ENCODE results near the gene OSBPL6.
A peak's percentile ranks its signal among the peaks of the same experiment; 100 is the strongest.
"Not testable (repeated sequence)": the region's sequence is repeated elsewhere in the genome, so short reads cannot be mapped to it uniquely, and the experiment has no call there.

OSBPL6 gene

DNA sequence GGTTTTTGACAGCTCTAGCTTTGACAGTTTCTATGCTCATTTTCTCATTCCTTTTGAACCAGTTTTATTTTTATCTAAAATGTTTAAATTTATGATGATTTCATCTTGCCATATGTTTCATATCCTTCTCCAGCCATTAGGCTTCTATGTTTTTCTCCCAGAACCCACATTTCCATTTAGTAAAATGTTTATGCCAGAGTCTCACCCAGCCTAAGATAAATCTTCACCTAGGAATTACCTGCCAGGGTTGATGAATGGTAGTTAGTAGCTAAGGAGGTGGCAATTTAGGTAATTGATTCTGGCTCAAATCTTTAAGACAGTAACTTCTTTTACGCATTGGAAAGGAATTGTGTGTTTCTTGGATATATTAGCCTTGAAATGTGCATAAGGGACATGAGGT, 173.0 kb downstream of the OSBPL6 start:
- no peak for DNase-seq

DNA sequence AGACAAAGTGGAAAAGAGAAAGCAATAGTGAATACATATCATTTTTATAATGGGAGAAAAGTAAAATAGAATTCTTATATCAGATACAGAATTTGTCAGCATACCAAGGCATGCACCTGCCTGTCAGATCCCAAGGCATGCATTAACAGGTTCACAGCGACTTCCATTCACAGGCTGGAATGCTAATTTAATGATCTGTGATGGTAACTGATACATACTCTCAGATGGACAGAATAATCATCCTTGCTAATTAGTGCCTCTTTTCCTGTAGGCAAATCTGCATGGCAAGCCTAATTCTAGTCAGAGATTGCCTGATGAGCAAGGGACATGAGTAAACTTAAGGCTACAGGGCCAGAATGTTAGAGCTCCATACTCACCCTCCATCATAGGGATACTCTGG, 180.6 kb downstream of the OSBPL6 start:
- no peak for DNase-seq

GRCh38 chr2:178377046-178377445, 182.7 kb downstream of the OSBPL6 start:
- DNase-seq = no peak

GRCh38 chr2:178379162-178380004, 185.1 kb downstream of the OSBPL6 start:
- no peak for DNase-seq

DNA sequence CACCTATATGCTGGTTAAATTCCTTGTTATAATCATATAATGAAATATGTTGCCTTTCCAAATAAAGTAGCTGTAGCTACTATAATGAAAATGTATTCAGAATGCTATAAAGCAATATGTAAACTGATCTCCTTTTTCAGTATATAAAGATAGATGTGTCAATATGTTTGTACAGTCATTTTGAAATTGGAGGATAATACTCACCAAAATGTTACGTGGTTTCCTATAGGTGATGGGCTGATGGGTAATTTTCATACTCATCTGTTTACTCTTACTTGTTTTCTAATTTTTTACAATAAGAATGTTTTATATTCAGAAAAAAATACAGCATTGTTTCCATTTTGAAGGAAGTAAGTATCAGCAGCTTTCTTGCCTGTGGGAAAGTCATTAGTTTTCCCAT, 186.5 kb downstream of the OSBPL6 start:
- DNase-seq = no peak

DNA sequence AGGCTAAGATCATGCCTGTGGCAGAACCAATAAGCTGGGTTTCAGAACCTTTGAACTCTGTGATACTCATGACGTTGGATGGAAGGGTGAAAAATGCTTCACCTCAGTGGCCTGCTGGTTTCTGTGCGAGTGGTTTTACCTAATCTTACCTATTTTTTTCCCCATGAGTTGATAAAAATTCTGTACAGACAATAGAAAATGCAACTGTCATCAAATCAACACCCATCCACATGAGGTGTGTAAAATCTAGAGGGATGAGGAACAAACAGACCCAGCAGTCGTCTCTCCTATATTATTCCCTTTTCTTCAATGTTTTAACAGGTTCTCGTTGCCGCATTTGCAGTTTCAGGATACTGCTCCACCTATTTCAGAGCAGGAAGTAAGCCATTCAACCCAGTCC, 189.4 kb downstream of the OSBPL6 start:
- no peak for DNase-seq

DNA sequence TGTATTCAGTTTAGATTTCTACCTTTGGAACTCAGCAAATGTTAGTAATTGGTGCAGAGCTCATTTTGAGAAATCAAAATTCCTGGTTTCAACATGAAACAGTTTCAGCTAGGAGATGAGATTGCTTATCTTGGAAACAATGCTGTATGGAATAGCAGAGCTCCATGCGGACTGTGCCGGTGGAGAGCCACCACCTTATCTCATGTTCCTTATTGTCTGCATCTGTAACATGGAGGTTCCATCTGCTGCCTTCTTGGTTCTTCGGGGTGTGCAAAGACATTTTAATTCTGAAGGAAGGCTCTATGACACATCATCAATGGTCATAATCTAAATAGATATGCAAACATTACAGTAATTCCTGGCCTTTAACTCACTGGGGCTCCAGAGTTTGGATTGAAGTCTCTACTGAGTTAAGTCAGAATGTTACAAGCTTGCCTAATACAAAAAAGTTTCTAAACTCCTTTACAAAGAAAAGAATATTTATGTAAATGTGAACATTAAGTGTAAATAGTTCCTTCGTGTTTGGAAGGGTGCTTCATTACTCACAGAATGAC, 191.4 kb downstream of the OSBPL6 start:
- no peak for DNase-seq

- no peak for DNase-seq
Observed at GRCh38 chr2:178386986-178387597, 192.8 kb downstream of the OSBPL6 start.

DNA sequence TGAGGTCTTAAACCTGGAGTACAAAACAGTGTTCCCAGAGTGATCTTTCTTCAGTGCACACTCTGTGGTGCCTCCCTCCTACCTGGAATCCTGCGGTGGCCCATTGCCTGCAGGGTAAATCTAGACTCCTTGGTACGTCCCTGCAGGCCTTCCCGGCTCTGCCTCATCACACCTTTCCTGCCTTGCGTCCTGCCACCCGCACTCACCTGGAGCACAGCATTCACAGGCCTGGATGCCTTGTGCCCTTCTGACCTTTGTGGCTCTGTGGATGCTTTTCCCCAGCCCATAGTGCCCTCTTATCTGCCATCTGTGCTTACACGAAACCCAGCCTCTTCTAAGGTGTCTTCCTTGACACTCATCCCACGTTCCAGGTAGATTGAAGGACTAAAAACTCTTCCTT, 194.0 kb downstream of the OSBPL6 start:
- DNase-seq = no peak

- DNase-seq = no peak
Observed at GRCh38 chr2:178391701-178392100, 197.4 kb downstream of the OSBPL6 start.

DNA sequence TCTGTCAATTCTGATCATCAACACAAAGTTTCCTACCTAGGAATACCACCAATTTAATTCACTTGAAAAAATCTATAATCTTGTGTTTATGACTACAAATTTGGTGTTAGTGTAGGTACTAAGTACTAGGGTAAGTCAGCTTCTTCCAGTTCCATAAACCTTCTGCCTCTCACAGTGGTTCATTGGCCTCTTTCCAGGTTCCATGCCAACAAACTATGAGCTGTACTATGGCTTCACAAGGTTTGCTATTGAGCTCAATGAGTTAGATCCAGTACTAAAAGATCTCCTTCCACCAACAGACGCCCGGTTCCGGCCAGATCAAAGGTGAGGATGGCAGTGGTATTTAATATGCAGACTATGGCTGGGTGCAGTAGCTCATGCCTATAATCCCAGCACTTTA, 197.9 kb downstream of the OSBPL6 start:
- DNase-seq = no peak

DNA sequence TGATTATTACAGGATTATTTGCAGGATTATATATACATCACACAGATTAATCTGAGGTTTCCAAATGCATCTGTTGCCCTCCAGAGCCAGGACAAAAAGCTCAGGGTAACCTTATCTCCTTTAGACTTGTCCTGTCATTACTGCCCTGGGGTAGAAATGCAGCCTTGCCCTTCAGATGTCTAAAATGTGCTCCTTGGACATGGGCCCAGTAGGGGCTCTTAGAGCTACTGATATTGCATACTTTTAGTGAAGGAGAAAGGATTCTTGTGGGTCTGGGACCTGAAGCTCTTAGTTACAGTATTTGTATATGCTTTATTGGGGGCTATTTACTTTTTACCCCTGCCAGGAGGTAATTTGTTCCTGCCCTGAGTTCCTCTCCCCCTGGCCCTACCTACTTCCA, 200.5 kb downstream of the OSBPL6 start:
- no peak for DNase-seq

GRCh38 chr2:178395295-178395694, 201.0 kb downstream of the OSBPL6 start:
- DNase-seq = no peak

GRCh38 chr2:178395941-178396570, 201.7 kb downstream of the OSBPL6 start:
- no peak for DNase-seq

GRCh38 chr2:178397002-178397605, 202.8 kb downstream of the OSBPL6 start:
- peak; percentile 68 for DNase-seq

DNA sequence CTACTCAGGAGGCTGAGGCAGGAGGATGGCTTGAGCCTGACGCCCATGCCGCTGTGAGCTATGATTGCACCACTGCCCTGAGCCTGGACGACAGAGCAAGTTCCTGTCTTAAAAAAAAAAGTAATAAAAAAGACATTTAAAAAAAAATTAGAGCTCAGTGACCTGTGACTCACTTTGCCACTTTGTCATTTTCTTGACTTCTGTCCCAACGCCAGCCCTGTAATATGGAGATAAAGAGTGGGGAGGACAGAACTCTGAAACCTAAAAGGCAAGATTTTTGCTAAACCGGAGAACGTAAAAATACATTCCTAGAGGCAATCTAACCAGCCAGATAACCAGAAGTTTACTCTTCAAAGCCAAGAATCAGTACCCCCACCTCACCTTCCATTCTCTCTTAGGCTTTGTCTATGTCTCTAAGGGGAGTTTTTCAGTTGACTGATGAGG, 207.7 kb downstream of the OSBPL6 start:
- DNase-seq = no peak

- no peak for DNase-seq
Observed at GRCh38 chr2:178403671-178404306, 209.5 kb downstream of the OSBPL6 start.

DNA sequence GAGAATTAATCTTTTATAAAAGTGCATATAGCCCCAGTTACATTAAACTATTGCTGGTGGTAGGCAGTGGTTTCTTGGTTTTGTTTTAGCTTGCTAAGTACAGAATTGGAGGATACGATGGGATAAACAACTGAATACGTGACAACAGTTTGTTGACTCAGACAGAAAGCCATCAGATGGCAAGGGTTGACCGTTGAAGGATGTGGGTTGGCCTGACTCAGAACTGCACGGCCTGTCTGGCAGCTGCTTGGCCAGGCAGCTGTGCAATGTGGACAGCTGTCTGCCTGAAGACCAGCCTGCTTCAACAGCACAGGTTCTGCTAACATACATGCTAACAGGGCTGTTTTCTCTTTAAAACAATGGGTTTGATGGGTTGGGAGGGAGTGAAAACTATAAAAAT, 210.1 kb downstream of the OSBPL6 start:
- peak; percentile 37 for DNase-seq

DNA sequence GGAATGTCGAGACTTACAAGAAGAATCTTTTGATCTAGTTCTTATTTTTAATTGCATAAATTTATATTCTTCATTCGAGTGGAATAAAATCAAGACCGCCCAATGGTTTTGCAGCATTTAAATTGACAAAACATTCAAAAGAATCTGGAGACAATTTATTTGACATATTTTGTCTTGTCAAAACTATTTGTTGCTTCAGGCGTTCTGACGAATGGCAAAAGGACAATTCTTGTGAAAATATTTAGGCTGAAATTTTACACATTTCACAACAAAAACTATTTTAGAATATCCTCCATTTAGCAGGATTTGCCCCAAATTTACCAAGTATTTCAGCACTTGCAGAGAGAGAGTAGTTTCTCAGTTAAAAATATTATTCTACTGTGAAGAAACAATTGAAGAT, 214.9 kb downstream of the OSBPL6 start:
- no peak for DNase-seq

DNA sequence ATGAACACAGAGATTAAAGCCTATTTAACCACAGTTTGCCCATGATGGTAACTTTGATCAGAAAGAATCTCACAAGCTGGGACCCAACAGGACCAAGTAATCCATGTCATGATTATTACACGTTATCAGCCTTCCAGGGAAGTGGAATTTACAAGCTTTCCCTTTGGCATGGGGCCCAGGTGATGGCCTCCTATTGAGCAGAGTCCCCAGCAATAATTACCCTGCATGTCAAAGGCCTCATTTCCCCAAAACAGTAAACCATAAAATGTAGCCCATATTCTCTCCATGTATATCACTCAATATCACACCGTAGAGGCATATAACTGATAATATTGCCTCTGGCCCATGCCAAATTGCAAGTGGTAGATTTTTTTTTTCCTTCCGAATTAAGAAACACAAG, 217.7 kb downstream of the OSBPL6 start:
- no peak for DNase-seq

- not testable (repeated sequence) for DNase-seq
Observed at GRCh38 chr2:178412453-178412852, 218.1 kb downstream of the OSBPL6 start.

- peak; percentile 71 for DNase-seq
Observed at GRCh38 chr2:178413472-178414265, 219.4 kb downstream of the OSBPL6 start.
